HEK293 (cell line): ENCODE data around the gene ITFG2.

ENCODE experiments used
- KLF8 ChIP-seq: fragments of 450-650 bp; formaldehyde crosslinking; IDR thresholded peaks from 2 replicates; pipeline ENCODE4 v1.5.1; 2016; ENCODE audit warnings: missing biosample characterization, missing genetic modification characterization
- RBAK ChIP-seq: fragments of 450-650 bp; formaldehyde crosslinking; IDR thresholded peaks from 2 replicates; pipeline ENCODE4 v1.5.1; 2016; ENCODE audit warnings: missing biosample characterization, missing genetic modification characterization
- SCRT1 ChIP-seq: fragments of 450-650 bp; formaldehyde crosslinking; IDR thresholded peaks from 2 replicates; pipeline ENCODE4 v1.5.1; 2016; ENCODE audit warnings: missing biosample characterization, missing genetic modification characterization, borderline replicate concordance
- ZBTB7A ChIP-seq: fragments of 450-650 bp; formaldehyde crosslinking; IDR thresholded peaks from 2 replicates; pipeline ENCODE4 v1.5.1; 2016; ENCODE audit warnings: low read depth, missing biosample characterization, missing genetic modification characterization
- ZFP3 ChIP-seq: fragments of 450-650 bp; formaldehyde crosslinking; IDR thresholded peaks from 2 replicates; pipeline ENCODE4 v1.5.1; 2016; ENCODE audit warnings: low read depth, missing biosample characterization, missing genetic modification characterization
- ZNF416 ChIP-seq: fragments of 450-650 bp; formaldehyde crosslinking; IDR thresholded peaks from 2 replicates; pipeline ENCODE4 v1.5.1; 2016; ENCODE audit warnings: missing biosample characterization, missing genetic modification characterization
- ZNF549 ChIP-seq: fragments of 450-650 bp; IDR thresholded peaks from 2 replicates; pipeline ENCODE4 v1.5.1; 2018; ENCODE audit warnings: missing biosample characterization, missing genetic modification characterization, mild to moderate bottlenecking, inconsistent platforms, moderate library complexity
- TF ChIP-seq, protein P1 (sequence below): fragments of 450-650 bp; formaldehyde crosslinking; IDR thresholded peaks from 2 replicates; pipeline ENCODE4 v1.5.1; 2016; ENCODE audit warnings: missing biosample characterization, missing genetic modification characterization

- TF ChIP-seq ZNF549 (tag by site-specific recombination) (no peak), SCRT1 (no peak), ZFP3 (tag by site-specific recombination) (no peak), ZBTB7A (no peak), RBAK (no peak), ZNF416 (tag by site-specific recombination) (no peak), KLF8 (tag by site-specific recombination) (no peak)
- TF ChIP-seq, protein P1, sequence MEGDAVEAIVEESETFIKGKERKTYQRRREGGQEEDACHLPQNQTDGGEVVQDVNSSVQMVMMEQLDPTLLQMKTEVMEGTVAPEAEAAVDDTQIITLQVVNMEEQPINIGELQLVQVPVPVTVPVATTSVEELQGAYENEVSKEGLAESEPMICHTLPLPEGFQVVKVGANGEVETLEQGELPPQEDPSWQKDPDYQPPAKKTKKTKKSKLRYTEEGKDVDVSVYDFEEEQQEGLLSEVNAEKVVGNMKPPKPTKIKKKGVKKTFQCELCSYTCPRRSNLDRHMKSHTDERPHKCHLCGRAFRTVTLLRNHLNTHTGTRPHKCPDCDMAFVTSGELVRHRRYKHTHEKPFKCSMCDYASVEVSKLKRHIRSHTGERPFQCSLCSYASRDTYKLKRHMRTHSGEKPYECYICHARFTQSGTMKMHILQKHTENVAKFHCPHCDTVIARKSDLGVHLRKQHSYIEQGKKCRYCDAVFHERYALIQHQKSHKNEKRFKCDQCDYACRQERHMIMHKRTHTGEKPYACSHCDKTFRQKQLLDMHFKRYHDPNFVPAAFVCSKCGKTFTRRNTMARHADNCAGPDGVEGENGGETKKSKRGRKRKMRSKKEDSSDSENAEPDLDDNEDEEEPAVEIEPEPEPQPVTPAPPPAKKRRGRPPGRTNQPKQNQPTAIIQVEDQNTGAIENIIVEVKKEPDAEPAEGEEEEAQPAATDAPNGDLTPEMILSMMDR (tag by site-specific recombination) = no peak
These were observed 44.6 kb downstream of the ITFG2 start, which contains the start of gene TEX52 for GRCh38 chr12:2857021-2857431.
